Osteocyte (in vitro differentiated cells): ENCODE results near the gene PEX5L. TPM values are rescaled to one million over a fixed set of nuclear protein-coding genes. Genes with fewer than 3 reads are reported as not detected.

ENCODE experiments used
- DNase-seq: peaks from one replicate; pipeline ENCODE4 v3.0.0; 2021; ENCODE audit warnings: mixed read lengths; ENCODE audit not compliant: unreplicated experiment; ENCODE audit errors: extremely low spot score
- H3K27ac Mint-ChIP-seq: one replicate; pipeline ENCODE4 v1.8.0; 2021; ENCODE audit warnings: mild to moderate bottlenecking, mixed read lengths; ENCODE audit not compliant: unreplicated experiment
- H3K27me3 Mint-ChIP-seq: one replicate; pipeline ENCODE4 v1.8.0; 2021; ENCODE audit warnings: mixed read lengths; ENCODE audit not compliant: unreplicated experiment
- H3K36me3 Mint-ChIP-seq: one replicate; pipeline ENCODE4 v1.8.0; 2021; ENCODE audit warnings: mixed read lengths; ENCODE audit not compliant: unreplicated experiment
- H3K4me1 Mint-ChIP-seq: one replicate; pipeline ENCODE4 v1.8.0; 2021; ENCODE audit warnings: mixed read lengths; ENCODE audit not compliant: unreplicated experiment
- H3K4me3 Mint-ChIP-seq: one replicate; pipeline ENCODE4 v1.8.0; 2021; ENCODE audit warnings: mild to moderate bottlenecking, moderate library complexity, mixed read lengths; ENCODE audit not compliant: unreplicated experiment
- H3K9me3 Mint-ChIP-seq: one replicate; pipeline ENCODE4 v1.8.0; 2021; ENCODE audit warnings: mixed read lengths; ENCODE audit not compliant: unreplicated experiment
- long read RNA-seq: library from polyadenylated mRNA; unstranded; transcript quantifications from one replicate; pipeline ENCODE4 v2.0.0, GENCODE V29; 2021
- total RNA-seq: library from RNA; stranded (reverse); gene quantifications from 2 replicates; pipeline ENCODE4 v1.2.1, GENCODE V29; 2021
- TF ChIP-seq, protein P1 (sequence below): fragments of 200-600 bp; sonication (generic); IDR thresholded peaks from 2 replicates; pipeline ENCODE4 v1.5.0; 2021; ENCODE audit warnings: antibody characterized with exemption, mild to moderate bottlenecking, moderate library complexity

Gene PEX5L, protein sequence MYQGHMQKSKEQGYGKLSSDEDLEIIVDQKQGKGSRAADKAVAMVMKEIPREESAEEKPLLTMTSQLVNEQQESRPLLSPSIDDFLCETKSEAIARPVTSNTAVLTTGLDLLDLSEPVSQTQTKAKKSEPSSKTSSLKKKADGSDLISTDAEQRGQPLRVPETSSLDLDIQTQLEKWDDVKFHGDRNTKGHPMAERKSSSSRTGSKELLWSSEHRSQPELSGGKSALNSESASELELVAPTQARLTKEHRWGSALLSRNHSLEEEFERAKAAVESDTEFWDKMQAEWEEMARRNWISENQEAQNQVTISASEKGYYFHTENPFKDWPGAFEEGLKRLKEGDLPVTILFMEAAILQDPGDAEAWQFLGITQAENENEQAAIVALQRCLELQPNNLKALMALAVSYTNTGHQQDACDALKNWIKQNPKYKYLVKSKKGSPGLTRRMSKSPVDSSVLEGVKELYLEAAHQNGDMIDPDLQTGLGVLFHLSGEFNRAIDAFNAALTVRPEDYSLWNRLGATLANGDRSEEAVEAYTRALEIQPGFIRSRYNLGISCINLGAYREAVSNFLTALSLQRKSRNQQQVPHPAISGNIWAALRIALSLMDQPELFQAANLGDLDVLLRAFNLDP
- total RNA-seq, result not detected in 2 replicates
- long read RNA-seq, result 0 reads

DNA sequence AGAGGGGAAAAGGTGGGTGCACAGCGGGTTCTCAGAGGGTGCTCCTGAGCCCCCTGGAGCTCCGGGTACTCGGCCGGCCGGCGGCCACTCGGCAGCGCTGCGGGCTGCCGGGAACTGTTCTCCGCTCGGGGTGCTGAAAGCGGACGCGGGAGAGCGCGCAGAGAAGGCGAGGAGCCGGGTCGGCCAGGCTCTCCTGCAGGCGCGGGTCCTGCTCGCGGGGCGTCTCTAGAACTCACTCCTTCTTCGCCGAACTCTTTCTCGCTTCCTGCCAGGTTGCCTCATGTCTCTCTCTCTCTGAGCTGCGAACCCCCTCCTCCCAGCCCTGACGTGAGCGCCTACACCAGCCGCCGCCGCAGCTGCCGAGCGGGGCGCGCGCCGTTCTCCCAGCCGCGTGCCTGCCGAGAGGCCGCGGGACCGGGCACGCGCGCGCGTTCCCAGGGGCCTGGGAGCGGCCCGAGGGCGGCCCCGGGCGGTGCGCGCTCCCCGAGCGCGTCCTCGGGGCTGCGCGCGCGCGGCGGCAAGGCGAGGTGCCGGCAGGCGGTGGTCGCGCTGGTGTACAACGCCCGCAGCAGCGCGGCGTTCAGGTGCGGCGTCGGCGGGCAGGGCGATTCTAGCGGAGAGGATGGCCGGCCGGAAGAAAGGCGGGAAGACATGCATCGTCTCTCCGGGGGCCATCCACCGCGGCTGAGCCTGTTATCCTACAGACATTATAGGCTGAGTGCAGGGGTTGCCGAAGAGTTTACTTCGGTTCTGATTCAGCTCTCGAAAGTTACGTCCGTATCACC is at the start of gene PEX5L:
PEX5L (minus strand) TSS at position 267 of the 785 bp plus-strand sequence. CDS start 338 bp downstream, outside the sequence.
- TF ChIP-seq, protein P1, sequence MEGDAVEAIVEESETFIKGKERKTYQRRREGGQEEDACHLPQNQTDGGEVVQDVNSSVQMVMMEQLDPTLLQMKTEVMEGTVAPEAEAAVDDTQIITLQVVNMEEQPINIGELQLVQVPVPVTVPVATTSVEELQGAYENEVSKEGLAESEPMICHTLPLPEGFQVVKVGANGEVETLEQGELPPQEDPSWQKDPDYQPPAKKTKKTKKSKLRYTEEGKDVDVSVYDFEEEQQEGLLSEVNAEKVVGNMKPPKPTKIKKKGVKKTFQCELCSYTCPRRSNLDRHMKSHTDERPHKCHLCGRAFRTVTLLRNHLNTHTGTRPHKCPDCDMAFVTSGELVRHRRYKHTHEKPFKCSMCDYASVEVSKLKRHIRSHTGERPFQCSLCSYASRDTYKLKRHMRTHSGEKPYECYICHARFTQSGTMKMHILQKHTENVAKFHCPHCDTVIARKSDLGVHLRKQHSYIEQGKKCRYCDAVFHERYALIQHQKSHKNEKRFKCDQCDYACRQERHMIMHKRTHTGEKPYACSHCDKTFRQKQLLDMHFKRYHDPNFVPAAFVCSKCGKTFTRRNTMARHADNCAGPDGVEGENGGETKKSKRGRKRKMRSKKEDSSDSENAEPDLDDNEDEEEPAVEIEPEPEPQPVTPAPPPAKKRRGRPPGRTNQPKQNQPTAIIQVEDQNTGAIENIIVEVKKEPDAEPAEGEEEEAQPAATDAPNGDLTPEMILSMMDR, result no peak
- H3K4me1 Mint-ChIP-seq, result peaks cover 11% of the 10 kb centered on the region
- H3K27ac Mint-ChIP-seq, result no peak within 1 kb of the TSS
- DNase-seq, result peak; percentile 87
- peaks cover 57% of the 10 kb centered on the region for H3K27me3 Mint-ChIP-seq
- H3K4me3 Mint-ChIP-seq, result peak within 1 kb of the TSS; percentile 64
- H3K36me3 Mint-ChIP-seq, result no peaks in the 10 kb centered on the region
- no peaks in the 10 kb centered on the region for H3K9me3 Mint-ChIP-seq

- no peaks in the 10 kb centered on the region for H3K9me3 Mint-ChIP-seq
- no peak overlapping the region for H3K27ac Mint-ChIP-seq
- no peaks in the 10 kb centered on the region for H3K36me3 Mint-ChIP-seq
- H3K4me1 Mint-ChIP-seq, result no peaks in the 10 kb centered on the region
- TF ChIP-seq, protein P1, result no peak
- DNase-seq, result no peak
- H3K4me3 Mint-ChIP-seq, result no peak overlapping the region
- no peaks in the 10 kb centered on the region for H3K27me3 Mint-ChIP-seq
These were observed 48.5 kb upstream of the PEX5L start for GRCh38 chr3:180085122-180085710.

- TF ChIP-seq, protein P1, result no peak
These were observed 46.0 kb upstream of the PEX5L start for GRCh38 chr3:180082699-180083098.

GRCh38 chr3:180078592-180078991 is 41.9 kb upstream of the PEX5L start:
- Mint-ChIP-seq H3K27ac (no peak overlapping the region), H3K4me3 (no peak overlapping the region), H3K9me3 (no peaks in the 10 kb centered on the region), H3K36me3 (no peaks in the 10 kb centered on the region), H3K4me1 (no peaks in the 10 kb centered on the region), H3K27me3 (no peaks in the 10 kb centered on the region)
- TF ChIP-seq, protein P1, result no peak
- no peak for DNase-seq

More at GRCh38 chr3:180082699-180083098, 46.0 kb upstream of the PEX5L start:
- Mint-ChIP-seq H3K36me3 (no peaks in the 10 kb centered on the region), H3K27ac (no peak overlapping the region), H3K4me1 (no peaks in the 10 kb centered on the region), H3K27me3 (no peaks in the 10 kb centered on the region), H3K9me3 (no peaks in the 10 kb centered on the region), H3K4me3 (no peak overlapping the region)
- DNase-seq, result no peak
